ENCODE results near the gene WNK1.

The WNK1 gene

GRCh38 chr12:862303-862911 lies 110.0 kb downstream of the WNK1 start:
- Histone ChIP-seq H3K4me2 (no peak overlapping the region), H3K4me3 (IDR thresholded peaks at IDR 0.05; ENCODE audit: insufficient read depth, low read depth, low read length) (no peak overlapping the region), H4K20me1 (ENCODE audit: insufficient read depth) (no peaks in the 10 kb centered on the region), H3K9ac (no peak overlapping the region), H3K27ac (no peak overlapping the region), H3K36me3 (ENCODE audit: insufficient read depth) (peaks cover 13% of the 10 kb centered on the region; the same call in 1 of the 2 replicates), H3K4me1 (ENCODE audit: low read depth, poor library complexity, severe bottlenecking) (peaks cover 18% of the 10 kb centered on the region), H3K27me3 (ENCODE audit: insufficient read depth, low read depth) (no peaks in the 10 kb centered on the region), H3K79me2 (ENCODE audit: insufficient read depth, low read depth) (no peaks in the 10 kb centered on the region), H2AFZ (ENCODE audit: low read depth) (no peak overlapping the region)
- no peak for TF ChIP-seq CTCF (conservative IDR thresholded peaks at IDR 0.05; ENCODE audit: low read depth, low read length)

- H3K4me3 ChIP-seq (IDR thresholded peaks at IDR 0.05; ENCODE audit: insufficient read depth, low read depth, low read length), result no peak overlapping the region
- H3K36me3 ChIP-seq (ENCODE audit: insufficient read depth), result peaks cover 8% of the 10 kb centered on the region; the same call in 1 of the 2 replicates
Measured at GRCh38 chr12:863285-863684, 110.9 kb downstream of the WNK1 start.

GRCh38 chr12:865614-866013 lies 113.2 kb downstream of the WNK1 start:
- no peak for TF ChIP-seq CTCF (conservative IDR thresholded peaks at IDR 0.05; ENCODE audit: low read depth, low read length)
- Histone ChIP-seq H3K4me3 (IDR thresholded peaks at IDR 0.05; ENCODE audit: insufficient read depth, low read depth, low read length) (no peak overlapping the region), H3K4me2 (no peak overlapping the region), H4K20me1 (ENCODE audit: insufficient read depth) (no peaks in the 10 kb centered on the region), H3K27ac (no peak overlapping the region), H2AFZ (ENCODE audit: low read depth) (no peak overlapping the region), H3K4me1 (ENCODE audit: low read depth, poor library complexity, severe bottlenecking) (peaks cover 30% of the 10 kb centered on the region), H3K79me2 (ENCODE audit: insufficient read depth, low read depth) (0 out of 2 replicates have a peak, but pooled peaks cover 7% of the 10 kb centered on the region), H3K9ac (no peak overlapping the region), H3K36me3 (ENCODE audit: insufficient read depth) (peaks cover 4% of the 10 kb centered on the region; the same call in 1 of the 2 replicates), H3K27me3 (ENCODE audit: insufficient read depth, low read depth) (no peaks in the 10 kb centered on the region)

More at GRCh38 chr12:863285-863684, 110.9 kb downstream of the WNK1 start:
- no peaks in the 10 kb centered on the region for H3K27me3 ChIP-seq (ENCODE audit: insufficient read depth, low read depth)
- no peak for TF ChIP-seq CTCF (conservative IDR thresholded peaks at IDR 0.05; ENCODE audit: low read depth, low read length)
- no peaks in the 10 kb centered on the region for H4K20me1 ChIP-seq (ENCODE audit: insufficient read depth)
- no peak overlapping the region for H3K27ac ChIP-seq
- no peak overlapping the region for H2AFZ ChIP-seq (ENCODE audit: low read depth)
- H3K4me2 ChIP-seq, result no peak overlapping the region
- H3K79me2 ChIP-seq (ENCODE audit: insufficient read depth, low read depth), result 0 out of 2 replicates have a peak, but pooled peaks cover 6% of the 10 kb centered on the region
- H3K4me1 ChIP-seq (ENCODE audit: low read depth, poor library complexity, severe bottlenecking), result peaks cover 16% of the 10 kb centered on the region
- no peak overlapping the region for H3K9ac ChIP-seq

- Histone ChIP-seq H3K27ac (no peak overlapping the region), H4K20me1 (ENCODE audit: insufficient read depth) (no peaks in the 10 kb centered on the region), H3K36me3 (ENCODE audit: insufficient read depth) (no peaks in the 10 kb centered on the region; the same call in 1 of the 2 replicates), H3K27me3 (ENCODE audit: insufficient read depth, low read depth) (no peaks in the 10 kb centered on the region), H3K4me1 (ENCODE audit: low read depth, poor library complexity, severe bottlenecking) (peaks cover 53% of the 10 kb centered on the region), H3K79me2 (ENCODE audit: insufficient read depth, low read depth) (0 out of 2 replicates have a peak, but pooled peaks cover 7% of the 10 kb centered on the region), H3K9ac (no peak overlapping the region), H3K4me3 (IDR thresholded peaks at IDR 0.05; ENCODE audit: insufficient read depth, low read depth, low read length) (no peak overlapping the region), H3K4me2 (no peak overlapping the region), H2AFZ (ENCODE audit: low read depth) (no peak overlapping the region)
- no peak for TF ChIP-seq CTCF (conservative IDR thresholded peaks at IDR 0.05; ENCODE audit: low read depth, low read length)
Measured at GRCh38 chr12:867905-868304, 115.5 kb downstream of the WNK1 start.
